Superior temporal gyrus (tissue), 1 donor: ENCODE measurements around the gene AMMECR1.

Source experiments
- DNase-seq: peaks from one replicate; pipeline ENCODE4 v3.0.0-alpha.2; 2016; ENCODE audit errors: extremely low spot score

The AMMECR1 gene

DNA sequence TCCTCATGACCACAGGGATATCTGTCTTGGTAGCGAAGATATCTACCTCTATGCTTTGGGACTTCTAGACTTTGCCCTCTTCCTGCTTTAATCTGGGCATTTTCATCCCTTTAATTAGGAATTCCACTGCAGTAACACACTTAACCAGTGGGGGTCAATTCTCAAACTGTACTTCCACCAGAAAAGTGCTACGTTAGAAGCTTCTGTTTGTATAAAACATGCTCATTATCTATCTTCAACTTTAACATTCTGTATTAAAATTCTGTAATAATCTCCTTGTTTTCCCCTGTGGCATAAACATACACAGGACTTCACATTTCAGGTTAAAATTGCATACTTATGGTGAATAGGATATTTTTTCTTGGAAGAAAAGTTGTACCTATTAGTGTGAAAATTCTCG, 105.6 kb downstream of the AMMECR1 start:
- no peak for DNase-seq

DNA sequence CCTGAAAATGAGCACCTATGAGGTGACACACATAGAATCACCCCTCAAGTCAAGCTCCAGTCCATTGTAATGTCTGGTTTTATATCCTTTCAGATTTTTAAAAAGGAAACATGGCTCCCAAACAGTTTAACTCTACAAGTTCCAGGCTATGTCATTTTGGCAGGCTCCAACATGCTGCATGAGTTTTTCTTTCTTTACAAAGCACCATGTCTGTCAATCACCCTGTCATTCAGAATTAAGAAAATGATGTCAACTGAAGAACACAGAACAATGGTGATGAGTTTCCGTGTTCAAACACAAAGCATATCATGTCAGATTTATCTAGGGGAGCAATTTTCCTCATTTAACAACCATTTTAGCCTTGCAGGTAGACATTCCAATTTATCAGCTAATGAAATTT, 106.5 kb downstream of the AMMECR1 start:
- no peak for DNase-seq

DNA sequence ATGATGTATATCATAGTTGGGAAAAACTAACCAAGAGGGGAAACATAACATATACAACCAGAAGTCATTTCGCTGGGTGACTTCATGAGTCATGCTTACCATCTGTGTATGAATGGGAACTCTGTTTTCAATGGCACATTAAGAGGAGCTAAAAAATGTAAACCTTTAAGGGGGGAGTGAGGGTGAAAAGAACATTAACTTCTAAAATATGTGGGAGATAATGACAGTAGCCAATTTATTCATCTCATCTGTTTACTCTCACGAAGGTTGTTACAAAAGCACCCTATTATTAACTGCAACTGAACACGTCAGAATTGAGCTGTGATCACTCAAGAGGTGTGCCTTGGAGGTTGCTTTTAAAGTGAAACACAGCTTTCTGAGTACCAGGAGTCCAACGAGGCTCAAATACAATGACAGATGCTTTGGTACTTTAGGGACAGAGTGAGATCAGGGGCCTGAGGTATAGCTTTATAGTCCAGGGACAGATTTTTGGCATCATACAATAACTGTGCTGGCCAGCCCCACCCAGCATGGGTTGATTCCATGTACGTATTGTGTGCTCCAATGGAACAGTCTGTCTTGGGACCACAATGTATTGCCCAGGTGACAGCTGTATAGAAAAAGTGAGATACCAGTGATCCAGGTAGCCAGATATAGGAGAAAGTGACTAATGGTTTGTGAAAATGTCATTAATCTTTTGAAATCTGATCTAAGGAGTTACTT, 107.3 kb downstream of the AMMECR1 start:
- no peak for DNase-seq

DNA sequence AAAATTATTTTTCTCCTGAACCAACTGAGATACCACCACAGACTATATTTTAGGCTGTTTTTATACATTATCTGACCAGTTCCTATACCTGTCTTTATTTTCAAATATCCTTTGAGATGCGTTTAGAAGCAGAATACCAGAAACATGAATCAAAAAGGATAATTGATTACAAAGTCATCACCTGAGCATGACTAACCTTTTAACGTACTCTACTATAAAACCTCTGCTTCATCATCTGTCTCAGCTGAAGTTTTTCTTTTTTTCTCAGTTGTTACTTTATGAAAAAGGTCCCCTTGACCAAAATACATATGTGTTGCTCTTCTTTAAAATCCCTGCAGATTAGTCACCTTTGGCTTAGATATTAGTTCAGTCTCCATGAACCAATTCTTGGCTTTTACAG, 109.8 kb downstream of the AMMECR1 start:
- DNase-seq = no peak

DNA sequence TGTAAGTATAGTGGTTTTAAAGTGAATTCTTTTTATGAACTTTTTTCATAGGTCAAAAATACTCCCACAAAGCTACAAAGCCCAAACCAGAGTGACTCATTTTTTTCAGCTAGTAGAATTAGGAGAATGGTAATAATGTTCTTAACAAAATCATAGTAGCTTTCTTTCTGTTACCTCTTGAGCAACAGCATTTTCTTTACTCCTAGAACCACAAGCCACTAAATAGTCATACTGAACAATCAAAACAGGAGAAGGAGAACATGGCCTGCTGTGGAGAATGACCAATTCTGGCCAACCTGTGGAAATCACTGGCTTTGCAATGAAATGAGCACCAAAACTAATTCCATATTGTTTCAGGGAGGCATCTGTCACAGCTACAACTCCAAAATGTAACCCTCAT, 112.9 kb downstream of the AMMECR1 start:
- DNase-seq = no peak

DNA sequence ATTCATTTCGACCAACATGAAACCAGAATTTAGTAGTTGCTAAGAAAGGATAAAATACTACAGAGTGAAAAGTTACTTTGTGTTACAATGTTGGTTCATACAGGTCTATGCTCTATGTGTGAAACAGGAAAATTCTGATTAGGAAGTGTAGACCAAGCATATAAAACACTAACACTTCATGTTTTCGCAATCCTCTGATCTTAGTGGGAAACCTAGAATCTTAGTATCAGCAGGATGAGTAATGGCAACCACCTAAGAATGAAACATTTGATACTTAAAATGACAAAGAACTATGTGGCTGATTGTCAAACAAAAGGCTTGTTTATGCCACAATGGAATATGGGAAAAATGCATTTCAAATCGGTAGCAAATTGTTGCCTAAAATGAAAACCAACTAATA, 116.1 kb downstream of the AMMECR1 start:
- no peak for DNase-seq

DNA sequence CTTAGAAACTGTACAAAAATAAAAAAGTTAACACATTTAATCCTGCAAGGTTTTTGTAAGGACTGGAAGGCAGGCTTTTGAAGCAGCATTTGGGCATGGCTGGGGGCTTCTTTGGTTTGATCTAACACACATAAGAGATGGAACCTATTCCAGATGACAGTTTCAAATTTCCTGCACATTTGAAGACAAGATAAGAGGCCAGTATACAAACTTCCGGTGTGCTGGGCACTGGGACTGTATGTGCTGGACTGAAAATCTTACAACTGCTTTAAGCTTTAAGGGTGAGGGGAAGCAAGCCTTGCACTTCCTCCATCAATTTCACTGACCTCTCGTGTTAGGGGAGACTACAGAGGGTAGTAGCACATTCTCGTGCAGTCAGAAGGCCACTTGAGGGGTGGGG, 122.9 kb downstream of the AMMECR1 start:
- DNase-seq = no peak

DNA sequence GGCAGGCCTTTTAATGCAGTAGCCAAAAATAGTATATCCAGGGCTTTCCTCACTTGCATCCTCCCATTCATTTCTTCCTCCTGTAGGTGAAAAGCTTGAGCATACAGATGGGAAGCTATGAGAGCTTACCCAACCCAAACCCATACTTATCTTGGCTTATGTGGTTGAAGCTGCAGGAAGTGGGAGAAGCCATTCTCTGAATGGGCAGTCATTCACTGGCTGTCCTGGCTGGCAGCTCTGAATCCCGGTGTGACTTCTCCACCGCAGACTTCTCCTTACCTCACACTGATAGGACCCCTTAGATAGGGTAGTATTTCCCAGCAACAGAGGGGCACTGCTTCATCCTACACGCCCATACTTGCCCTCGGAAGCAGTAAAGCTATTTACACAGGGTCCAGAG, 125.4 kb downstream of the AMMECR1 start:
- DNase-seq = no peak

DNA sequence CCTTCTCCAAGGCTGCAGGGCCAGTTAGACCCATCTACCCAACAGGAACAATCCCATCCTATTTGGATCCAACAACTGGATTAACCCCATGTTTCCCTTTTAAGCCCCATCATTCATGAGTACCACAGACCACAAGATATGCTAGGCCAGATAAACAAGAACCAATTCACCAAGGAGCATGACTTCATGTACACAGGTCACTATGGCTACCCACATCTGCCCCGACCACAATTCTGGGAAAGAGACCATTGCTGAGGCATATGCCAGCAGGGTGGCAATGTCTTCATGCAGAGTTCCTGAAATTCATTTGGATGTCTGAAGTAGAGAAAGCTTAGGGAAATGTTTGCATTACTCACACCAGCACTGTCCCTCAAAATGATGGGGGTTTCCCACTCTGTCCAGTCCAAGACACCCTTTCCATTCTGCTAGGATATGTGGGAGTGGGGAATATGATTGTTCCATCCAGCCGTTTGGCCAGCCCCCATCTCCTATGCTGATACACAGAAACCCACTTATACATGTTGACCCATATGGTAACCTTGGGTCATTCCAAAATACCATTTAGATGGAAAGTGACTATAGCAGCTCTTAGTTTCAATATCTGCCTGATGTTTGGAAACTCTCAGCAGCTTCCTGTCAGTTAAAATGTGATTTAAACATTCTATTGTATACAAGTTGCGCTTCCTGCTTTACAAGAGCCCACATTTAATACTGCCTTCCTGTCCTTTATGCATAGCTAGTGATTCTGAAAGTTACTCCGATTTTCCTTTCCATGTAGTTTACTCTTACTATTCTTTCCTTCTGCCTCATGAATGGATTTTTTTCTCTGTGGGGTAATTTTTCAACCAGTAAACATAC, 129.0 kb downstream of the AMMECR1 start:
- no peak for DNase-seq

DNA sequence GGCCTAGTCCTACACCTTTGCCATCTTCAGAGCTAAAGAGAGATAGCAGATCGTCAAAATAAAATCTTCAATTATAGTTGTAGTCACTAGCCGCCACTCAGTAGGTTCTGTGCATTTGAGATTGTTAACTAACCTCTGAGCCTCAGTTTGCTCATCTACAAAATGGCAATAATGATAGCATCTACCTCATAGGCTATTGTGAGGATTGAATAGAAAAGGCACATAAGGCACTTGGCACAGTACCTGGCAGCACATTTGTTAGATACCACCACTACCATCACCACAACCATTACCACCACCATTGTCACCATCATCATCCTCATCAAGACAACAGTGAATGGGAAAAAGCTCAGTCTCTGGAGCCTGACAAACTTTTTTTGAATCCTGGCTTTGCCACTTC, 134.6 kb downstream of the AMMECR1 start:
- DNase-seq = no peak

DNA sequence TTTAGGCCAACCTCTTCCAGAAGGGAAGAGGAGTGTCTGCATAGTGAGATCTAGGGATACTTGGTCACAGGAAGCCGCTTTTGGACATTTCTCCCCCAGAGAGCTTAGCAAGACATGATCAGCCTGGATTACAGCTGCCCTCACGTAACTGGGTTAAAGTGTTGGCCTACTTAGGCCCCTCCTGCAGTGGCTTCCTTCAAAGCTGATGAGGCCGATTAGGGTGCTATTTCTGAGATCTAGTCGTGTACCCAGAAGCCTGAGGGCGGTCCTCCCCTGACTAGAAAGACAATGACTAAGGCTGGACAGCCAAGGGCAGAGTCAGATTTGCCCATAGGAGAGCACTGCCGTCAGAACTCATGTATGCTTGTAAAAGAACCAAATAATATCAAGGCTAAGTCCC, 135.0 kb downstream of the AMMECR1 start:
- DNase-seq = no peak

DNA sequence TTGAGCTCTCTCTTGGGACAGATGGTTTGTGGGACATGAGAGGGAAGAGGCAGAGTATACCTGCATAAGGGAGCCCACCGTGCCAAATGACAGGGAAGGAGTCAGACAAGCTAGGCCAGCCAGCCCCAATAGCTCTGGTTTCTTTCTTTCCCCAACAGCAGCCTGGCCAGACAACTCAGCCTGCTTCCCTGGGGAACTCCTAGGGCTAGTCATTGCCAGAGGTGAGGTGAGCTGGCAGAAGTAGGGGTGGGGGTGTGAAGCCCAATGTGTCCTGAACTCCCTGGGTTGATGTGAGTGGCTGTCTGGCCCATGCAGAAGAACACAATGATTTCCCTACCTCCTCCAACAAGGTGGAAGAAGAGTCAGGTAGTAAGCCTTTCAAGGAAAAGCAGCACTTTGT, 135.5 kb downstream of the AMMECR1 start:
- no peak for DNase-seq

DNA sequence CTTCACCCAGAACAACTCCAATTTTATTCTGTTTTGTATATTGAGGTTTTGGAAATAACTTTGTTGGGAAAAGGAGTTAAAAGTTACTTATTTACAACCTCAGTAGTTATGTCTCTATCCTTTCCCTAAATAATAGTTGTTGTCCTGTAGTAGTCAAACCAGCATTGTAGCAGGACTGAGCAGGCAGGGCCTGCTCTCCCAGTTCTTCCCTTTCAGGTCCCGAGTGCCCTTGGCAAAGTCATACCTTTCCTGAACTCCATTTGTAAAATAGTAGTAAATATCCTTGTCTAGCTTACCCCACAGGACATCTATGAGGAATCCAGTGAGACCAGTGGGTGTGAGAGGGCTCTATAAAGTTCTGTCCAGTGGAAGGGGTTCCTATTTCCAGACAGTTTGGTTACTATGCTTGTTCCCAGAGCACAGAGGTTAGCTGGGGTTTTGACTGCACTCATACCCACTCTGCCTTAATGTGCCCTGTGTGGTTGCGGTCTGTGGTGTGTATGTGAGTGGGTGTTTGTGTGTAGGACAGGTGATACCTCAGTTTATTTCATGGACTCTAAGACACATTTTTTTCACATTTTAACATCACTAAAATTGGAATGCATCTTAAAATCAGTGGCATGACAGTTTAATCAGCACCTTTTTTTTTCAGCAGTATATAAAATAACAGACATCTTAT, 136.3 kb downstream of the AMMECR1 start:
- DNase-seq = no peak

DNA sequence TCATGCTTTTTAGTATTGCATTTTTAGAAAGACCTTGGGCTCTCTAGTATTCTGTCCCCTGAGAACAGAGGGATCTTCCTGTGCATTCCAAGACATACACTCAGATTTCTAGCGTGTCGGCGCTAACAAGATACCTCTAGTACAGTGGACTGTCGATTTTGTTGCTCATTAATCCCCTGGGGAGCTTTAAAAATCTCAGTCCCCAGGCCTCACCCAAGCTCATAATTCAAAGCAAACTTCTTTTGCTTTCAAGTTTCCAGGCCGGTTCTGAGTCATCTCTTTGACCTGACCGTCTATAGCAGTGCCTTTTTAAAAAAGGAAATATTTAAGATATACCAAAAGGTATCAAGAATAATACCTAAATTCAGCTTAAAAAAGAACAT, 137.0 kb downstream of the AMMECR1 start:
- DNase-seq = no peak

DNA sequence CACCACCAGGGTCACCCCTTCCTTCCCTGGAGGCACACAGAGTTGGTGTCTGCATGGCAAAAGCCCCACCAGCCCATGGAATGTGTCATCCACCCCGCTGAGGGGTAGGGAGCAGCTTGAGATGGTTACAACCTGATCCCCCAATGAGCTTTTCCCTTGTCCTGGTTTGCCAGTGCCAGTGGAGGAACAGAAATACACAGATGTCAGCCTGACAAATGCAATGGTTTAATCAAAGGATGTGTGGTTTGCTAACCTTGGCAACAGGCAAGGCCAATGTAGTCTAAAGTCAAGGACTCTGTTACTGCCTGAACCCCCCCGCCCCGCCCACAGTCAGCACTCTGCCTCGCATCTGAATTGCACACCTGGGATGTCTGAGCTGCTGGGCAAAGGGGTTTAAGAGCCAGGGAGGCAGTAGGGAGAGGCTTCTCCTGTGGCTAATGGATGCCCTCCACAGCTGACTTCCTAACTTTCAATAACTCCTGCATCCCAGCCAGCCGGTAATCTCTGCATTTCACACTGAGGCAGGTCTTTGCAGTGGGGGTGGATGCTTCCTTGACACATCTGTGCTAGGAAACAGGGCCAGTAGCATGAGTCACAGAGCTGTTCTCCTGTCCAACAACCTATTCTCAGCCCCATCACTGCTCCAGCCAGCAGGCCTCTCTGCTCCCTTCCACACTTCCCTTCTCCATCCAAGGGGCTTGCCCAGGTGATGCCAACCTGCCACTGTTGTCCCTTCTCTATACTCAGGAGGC, 137.5 kb downstream of the AMMECR1 start:
- DNase-seq = peak; percentile 18

DNA sequence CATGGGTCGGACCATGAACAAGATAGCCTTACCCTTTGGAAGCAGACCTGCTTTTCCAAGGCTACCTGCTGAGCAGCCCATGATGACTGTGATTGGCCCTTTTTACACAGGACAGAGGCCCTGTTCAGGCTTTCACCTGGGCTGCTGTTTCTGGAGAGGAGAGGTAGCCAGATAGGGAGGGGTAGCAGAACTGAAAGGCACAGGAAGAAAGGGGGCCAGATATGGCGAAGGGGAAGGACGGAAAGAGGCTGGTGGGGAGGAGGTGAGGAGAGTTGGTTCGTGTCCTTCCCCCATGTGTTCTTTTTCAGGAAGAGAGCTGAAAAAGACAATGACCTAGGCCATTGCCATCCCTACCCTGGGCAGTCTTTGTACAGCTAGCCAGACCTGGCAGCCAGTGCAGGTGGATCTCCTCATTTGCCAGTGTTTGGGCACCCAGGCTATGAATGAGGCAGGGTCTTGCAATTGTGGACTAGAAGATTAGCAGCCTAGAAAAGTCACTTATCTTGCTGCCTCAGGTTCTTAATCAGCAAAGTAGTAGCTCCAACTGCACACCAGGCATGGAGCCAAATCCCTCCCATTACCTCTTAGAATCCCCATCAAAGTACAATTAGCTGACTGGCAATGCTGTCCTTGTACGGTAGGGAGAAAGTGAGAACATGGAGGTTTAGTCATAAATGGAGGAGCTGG, 139.6 kb downstream of the AMMECR1 start:
- no peak for DNase-seq

DNA sequence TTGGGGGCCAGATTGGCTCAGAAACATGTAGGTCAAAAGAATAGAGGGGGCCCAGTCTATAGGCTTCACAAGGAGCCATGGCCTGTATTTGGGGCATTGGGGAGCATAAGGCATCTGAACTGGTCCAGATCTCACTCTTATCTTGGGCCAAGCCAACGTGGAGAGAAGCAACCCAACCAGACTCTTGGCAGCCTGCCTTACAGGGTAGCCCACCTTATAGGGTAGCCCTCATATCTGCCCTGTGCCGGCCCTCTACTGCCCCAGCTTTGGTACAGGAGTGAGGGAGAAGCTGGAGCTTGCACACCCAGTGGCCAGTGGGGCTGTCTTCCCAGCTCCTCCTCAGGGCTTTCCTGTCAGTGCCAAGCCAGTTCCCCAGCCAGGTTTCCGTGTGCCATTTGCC, 142.2 kb downstream of the AMMECR1 start:
- no peak for DNase-seq

DNA sequence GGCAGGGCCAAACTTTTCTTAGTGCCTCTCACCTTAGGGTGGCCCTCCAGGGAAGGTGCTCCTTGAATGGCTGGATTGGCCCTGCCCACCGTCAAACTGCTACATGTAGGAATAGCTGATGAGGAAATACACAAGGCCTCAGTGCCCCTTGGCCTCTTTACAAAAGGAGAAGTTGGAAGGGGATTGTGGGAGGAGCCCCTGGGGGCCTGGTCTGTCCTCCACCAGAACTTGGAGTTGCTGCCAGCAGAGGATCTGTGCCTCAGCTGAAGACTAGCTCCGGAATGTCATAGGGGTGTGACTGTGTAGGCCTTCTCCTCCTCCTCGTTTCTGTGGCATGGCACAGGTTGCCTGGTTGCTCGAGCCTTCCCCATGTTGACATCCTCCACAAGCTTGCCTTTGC, 142.7 kb downstream of the AMMECR1 start:
- DNase-seq = no peak

DNA sequence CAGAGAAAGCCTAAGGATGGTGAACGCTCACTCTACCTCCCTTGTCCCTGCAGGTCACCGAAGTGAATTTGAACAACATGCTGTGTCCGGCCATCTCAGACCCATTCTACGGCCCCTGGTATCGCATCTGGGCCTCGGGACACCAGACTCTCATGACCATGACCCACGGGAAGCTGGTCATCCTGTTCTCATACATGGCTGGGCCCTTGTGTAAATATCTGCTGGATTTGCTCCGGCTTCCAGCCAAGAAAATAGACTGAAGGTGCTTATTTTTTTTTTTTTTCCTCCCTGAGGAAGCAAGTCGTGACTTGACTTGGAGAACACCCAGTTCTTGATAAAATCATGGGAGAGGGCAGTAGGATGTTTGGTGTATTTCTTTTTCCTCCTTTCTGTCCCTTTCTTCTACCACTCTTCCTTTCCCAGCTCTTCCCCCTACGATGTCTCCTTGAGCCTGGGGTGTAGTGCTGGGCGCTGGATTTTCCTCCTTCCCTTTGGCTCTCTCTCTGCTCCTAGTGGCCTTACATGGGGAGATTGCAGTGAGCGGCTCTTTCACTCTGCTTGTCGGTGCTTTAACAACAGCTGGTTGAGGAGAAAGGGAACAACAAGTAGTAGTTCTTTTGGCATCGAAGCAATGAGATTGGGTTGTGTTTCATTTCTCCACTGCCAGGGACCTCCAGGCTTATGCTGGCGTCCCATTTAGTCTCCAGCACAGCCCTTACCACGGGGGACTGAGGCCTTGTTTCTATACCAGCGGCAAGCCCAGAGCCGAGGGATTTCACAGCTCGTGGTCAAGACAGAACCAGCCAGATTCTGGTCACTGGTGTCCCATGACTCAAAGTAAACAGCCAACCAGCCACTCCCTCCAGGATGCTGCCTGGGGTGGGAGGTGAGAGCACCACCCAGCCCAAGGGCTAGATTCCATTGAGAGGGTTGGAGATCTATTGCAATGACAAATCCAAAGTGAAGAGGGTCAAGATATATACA, 144.4 kb downstream of the AMMECR1 start:
- DNase-seq = no peak

DNA sequence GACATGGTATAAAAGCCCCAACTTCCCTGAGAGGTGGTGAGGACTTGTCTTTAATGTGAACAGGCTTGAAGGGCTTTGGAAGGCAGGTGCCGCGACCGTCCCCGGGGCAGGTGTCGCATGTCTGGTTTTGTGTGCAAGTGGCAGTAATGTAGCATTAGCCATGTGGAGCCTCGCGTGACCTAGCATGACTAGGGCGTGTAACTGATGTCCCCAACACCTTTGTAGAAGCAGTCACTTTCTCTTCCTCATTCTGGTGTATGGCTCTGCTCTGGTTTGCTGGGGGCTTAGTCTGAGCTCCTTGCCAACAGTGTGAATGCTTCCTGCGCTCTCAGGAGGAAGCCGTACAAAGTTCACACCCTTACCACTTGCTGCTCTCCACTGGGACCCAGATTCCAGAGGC, 145.7 kb downstream of the AMMECR1 start:
- no peak for DNase-seq
